GM12892 (cell line): ENCODE results near the gene SBF1.

Source experiments
- POLR2A ChIP-seq: IDR thresholded peaks from 2 replicates; pipeline ENCODE4 v1.6.1; 2011; ENCODE audit warnings: low read depth, low read length, control low read depth
- POLR2AphosphoS5 ChIP-seq: IDR thresholded peaks from 2 replicates; pipeline ENCODE4 v1.6.1; 2011; ENCODE audit warnings: low read depth, low read length, control low read depth

GRCh38 chr22:50459496-50460140 is 15.2 kb downstream of the SBF1 start:
- TF ChIP-seq POLR2A (no peak), POLR2AphosphoS5 (no peak)
